ENCODE measurements around the gene SORCS2.

SORCS2 gene

GRCh38 chr4:7262134-7262533, 69.8 kb downstream of the SORCS2 start:
- peaks cover 15% of the 10 kb centered on the region; the same call in 1 of the 2 replicates for H3K9me3 ChIP-seq (ENCODE audit: insufficient read depth, low read length)
- no peaks in the 10 kb centered on the region for H3K36me3 ChIP-seq (ENCODE audit: insufficient read depth, insufficient read length, low read length)
- no peaks in the 10 kb centered on the region for H3K27me3 ChIP-seq (ENCODE audit: insufficient read depth, insufficient read length)
- no peak overlapping the region for H3K4me3 ChIP-seq (ENCODE audit: insufficient read length, low read depth)
- no peak for TF ChIP-seq YY1 (IDR thresholded peaks at IDR 0.05; ENCODE audit: insufficient read depth, insufficient read length)
- TF ChIP-seq ZNF274 (IDR thresholded peaks at IDR 0.05; ENCODE audit: low read depth, low read length), result no peak
- no peak for TF ChIP-seq SUZ12 (IDR thresholded peaks at IDR 0.05; ENCODE audit: extremely low read depth, insufficient read depth, insufficient read length)
- DNase-seq (ENCODE audit: low read depth, low spot score), result no peak
- H3K4me1 ChIP-seq (ENCODE audit: insufficient read depth, insufficient read length), result peaks cover 16% of the 10 kb centered on the region
- H3K9ac ChIP-seq (ENCODE audit: insufficient read length, low read depth), result no peak overlapping the region

GRCh38 chr4:7263166-7263565, 70.8 kb downstream of the SORCS2 start:
- TF ChIP-seq YY1 (IDR thresholded peaks at IDR 0.05; ENCODE audit: insufficient read depth, insufficient read length) (no peak), SUZ12 (IDR thresholded peaks at IDR 0.05; ENCODE audit: extremely low read depth, insufficient read depth, insufficient read length) (no peak), ZNF274 (IDR thresholded peaks at IDR 0.05; ENCODE audit: low read depth, low read length) (no peak)
- Histone ChIP-seq H3K9ac (ENCODE audit: insufficient read length, low read depth) (no peak overlapping the region), H3K9me3 (ENCODE audit: insufficient read depth, low read length) (peaks cover 15% of the 10 kb centered on the region; the same call in 1 of the 2 replicates), H3K4me3 (ENCODE audit: insufficient read length, low read depth) (no peak overlapping the region), H3K4me1 (ENCODE audit: insufficient read depth, insufficient read length) (peaks cover 16% of the 10 kb centered on the region), H3K36me3 (ENCODE audit: insufficient read depth, insufficient read length, low read length) (no peaks in the 10 kb centered on the region), H3K27me3 (ENCODE audit: insufficient read depth, insufficient read length) (no peaks in the 10 kb centered on the region)
- DNase-seq (ENCODE audit: low read depth, low spot score), result no peak

DNA sequence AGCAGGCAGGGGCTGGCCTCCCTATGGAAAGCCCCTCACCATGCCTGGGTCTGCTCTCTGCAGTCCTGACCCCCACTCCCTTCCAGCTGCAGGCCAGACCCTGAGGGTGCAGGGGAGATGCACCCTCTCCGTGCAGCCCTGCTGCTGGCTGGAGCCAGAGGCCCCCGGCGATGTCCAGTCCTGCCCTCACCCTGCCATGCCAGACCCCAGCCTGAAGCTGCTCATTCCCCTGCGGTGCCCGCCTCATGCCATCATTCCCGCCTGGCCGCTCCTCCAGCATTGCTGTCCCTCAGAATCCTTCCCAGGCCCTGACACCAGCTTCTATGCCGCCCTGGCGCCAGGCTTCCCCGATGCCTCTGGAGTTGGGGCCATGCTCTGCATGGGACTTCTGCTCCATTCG, 72.4 kb downstream of the SORCS2 start:
- H3K27me3 ChIP-seq (ENCODE audit: insufficient read depth, insufficient read length), result no peaks in the 10 kb centered on the region
- peaks cover 9% of the 10 kb centered on the region; the same call in 1 of the 2 replicates for H3K9me3 ChIP-seq (ENCODE audit: insufficient read depth, low read length)
- H3K36me3 ChIP-seq (ENCODE audit: insufficient read depth, insufficient read length, low read length), result no peaks in the 10 kb centered on the region
- no peak for DNase-seq (ENCODE audit: low read depth, low spot score)
- no peak overlapping the region for H3K4me3 ChIP-seq (ENCODE audit: insufficient read length, low read depth)
- H3K9ac ChIP-seq (ENCODE audit: insufficient read length, low read depth), result no peak overlapping the region
- TF ChIP-seq YY1 (IDR thresholded peaks at IDR 0.05; ENCODE audit: insufficient read depth, insufficient read length), result no peak
- TF ChIP-seq SUZ12 (IDR thresholded peaks at IDR 0.05; ENCODE audit: extremely low read depth, insufficient read depth, insufficient read length), result no peak
- TF ChIP-seq ZNF274 (IDR thresholded peaks at IDR 0.05; ENCODE audit: low read depth, low read length), result no peak
- H3K4me1 ChIP-seq (ENCODE audit: insufficient read depth, insufficient read length), result peaks cover 16% of the 10 kb centered on the region

DNA sequence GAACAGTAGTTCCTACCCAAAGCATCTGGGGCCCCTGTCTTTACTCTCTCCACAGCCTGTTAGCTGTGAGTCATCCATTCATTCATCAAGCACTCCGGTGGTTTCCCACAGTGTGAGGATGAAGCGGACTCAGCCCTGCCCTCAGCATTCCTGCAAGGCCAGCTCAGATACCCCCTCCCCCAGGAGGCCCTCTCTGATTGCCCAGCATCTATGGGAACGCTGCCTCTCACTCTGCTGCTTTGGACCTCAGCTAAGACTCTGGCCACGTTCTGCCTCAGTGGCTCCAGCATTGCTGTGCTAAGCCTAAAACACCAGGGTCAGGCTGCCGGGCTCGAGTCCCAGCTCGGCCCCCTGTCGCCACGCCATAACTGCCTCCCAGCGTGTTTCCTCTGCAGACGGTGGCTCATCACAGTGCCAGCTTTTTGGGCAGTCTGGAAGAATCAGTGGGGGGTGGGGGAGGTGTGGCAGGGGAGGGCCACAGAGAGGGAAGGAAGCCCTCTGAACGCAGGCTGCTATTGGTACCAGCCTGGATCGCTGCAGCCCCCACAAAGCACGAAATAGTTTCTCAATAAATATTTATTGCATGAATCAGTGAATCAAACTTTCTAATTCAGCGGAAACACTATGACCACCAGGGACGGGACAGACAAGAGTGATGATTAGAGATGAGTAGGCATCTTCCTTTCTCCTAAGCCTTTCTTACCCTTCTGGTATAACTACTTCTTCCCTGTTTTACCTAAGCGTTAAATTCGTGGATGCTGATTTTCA, 74.4 kb downstream of the SORCS2 start:
- Histone ChIP-seq H3K36me3 (ENCODE audit: insufficient read depth, insufficient read length, low read length) (no peaks in the 10 kb centered on the region), H3K4me1 (ENCODE audit: insufficient read depth, insufficient read length) (peaks cover 16% of the 10 kb centered on the region), H3K4me3 (ENCODE audit: insufficient read length, low read depth) (peak overlapping the region; percentile 6), H3K27me3 (ENCODE audit: insufficient read depth, insufficient read length) (no peaks in the 10 kb centered on the region), H3K9ac (ENCODE audit: insufficient read length, low read depth) (peak overlapping the region; percentile 25), H3K9me3 (ENCODE audit: insufficient read depth, low read length) (no peaks in the 10 kb centered on the region)
- DNase-seq (ENCODE audit: low read depth, low spot score), result peak; percentile 46
- TF ChIP-seq SUZ12 (IDR thresholded peaks at IDR 0.05; ENCODE audit: extremely low read depth, insufficient read depth, insufficient read length) (no peak), YY1 (IDR thresholded peaks at IDR 0.05; ENCODE audit: insufficient read depth, insufficient read length) (no peak), ZNF274 (IDR thresholded peaks at IDR 0.05; ENCODE audit: low read depth, low read length) (no peak)

- H3K9ac ChIP-seq (ENCODE audit: insufficient read length, low read depth), result no peak overlapping the region
- H3K4me3 ChIP-seq (ENCODE audit: insufficient read length, low read depth), result no peak overlapping the region
- H3K4me1 ChIP-seq (ENCODE audit: insufficient read depth, insufficient read length), result peaks cover 16% of the 10 kb centered on the region
- no peaks in the 10 kb centered on the region for H3K27me3 ChIP-seq (ENCODE audit: insufficient read depth, insufficient read length)
- no peaks in the 10 kb centered on the region for H3K36me3 ChIP-seq (ENCODE audit: insufficient read depth, insufficient read length, low read length)
- no peaks in the 10 kb centered on the region for H3K9me3 ChIP-seq (ENCODE audit: insufficient read depth, low read length)
- DNase-seq (ENCODE audit: low read depth, low spot score), result no peak
- TF ChIP-seq ZNF274 (IDR thresholded peaks at IDR 0.05; ENCODE audit: low read depth, low read length) (no peak), YY1 (IDR thresholded peaks at IDR 0.05; ENCODE audit: insufficient read depth, insufficient read length) (no peak), SUZ12 (IDR thresholded peaks at IDR 0.05; ENCODE audit: extremely low read depth, insufficient read depth, insufficient read length) (no peak)
Observed at GRCh38 chr4:7267829-7268228, 75.5 kb downstream of the SORCS2 start.

DNA sequence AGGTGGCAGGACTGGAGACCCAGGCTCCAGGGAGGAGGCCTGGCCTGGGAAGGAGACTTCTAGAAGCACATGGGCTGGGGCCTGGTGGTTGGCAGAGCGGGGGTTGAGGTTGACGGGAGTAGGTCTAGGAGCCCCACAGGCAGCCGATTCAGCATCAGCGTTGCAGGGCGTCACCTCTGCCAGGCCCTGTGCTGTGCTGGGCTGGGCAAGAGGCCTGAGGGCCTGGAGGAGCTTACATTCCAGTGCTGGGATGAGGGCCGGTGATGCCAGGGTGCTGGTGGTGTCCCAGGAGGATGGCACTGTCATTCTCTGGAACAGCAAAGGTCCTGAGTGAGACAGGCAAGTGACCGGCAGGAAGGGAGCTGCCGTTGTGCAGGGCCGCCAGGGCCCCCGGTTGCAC, 76.6 kb downstream of the SORCS2 start:
- no peak for DNase-seq (ENCODE audit: low read depth, low spot score)
- Histone ChIP-seq H3K4me3 (ENCODE audit: insufficient read length, low read depth) (no peak overlapping the region), H3K9me3 (ENCODE audit: insufficient read depth, low read length) (no peaks in the 10 kb centered on the region), H3K27me3 (ENCODE audit: insufficient read depth, insufficient read length) (no peaks in the 10 kb centered on the region), H3K4me1 (ENCODE audit: insufficient read depth, insufficient read length) (peaks cover 16% of the 10 kb centered on the region), H3K9ac (ENCODE audit: insufficient read length, low read depth) (no peak overlapping the region), H3K36me3 (ENCODE audit: insufficient read depth, insufficient read length, low read length) (no peaks in the 10 kb centered on the region)
- TF ChIP-seq YY1 (IDR thresholded peaks at IDR 0.05; ENCODE audit: insufficient read depth, insufficient read length), result no peak
- no peak for TF ChIP-seq SUZ12 (IDR thresholded peaks at IDR 0.05; ENCODE audit: extremely low read depth, insufficient read depth, insufficient read length)
- TF ChIP-seq ZNF274 (IDR thresholded peaks at IDR 0.05; ENCODE audit: low read depth, low read length), result no peak

DNA sequence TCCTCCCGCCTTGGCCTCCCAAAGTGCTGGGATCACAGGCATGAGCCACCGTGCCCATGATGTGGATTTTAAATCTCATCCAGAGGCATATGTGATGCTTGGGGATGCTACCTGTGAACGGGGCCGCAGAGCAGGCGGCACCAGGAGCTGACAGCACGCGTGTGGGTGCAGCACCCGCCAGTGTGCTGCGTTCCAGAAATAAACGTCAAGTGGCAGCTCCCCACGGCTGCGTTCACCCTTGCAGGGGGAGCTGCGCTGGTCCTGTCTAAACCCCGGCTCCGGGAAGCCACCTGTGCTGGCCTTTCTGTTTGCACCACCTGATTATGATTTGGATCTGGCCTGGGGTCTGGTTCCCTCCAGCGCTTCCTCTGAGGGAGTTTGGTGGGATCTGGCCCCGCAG, 77.8 kb downstream of the SORCS2 start:
- Histone ChIP-seq H3K4me3 (ENCODE audit: insufficient read length, low read depth) (no peak overlapping the region), H3K4me1 (ENCODE audit: insufficient read depth, insufficient read length) (peaks cover 16% of the 10 kb centered on the region), H3K9ac (ENCODE audit: insufficient read length, low read depth) (no peak overlapping the region), H3K9me3 (ENCODE audit: insufficient read depth, low read length) (no peaks in the 10 kb centered on the region), H3K36me3 (ENCODE audit: insufficient read depth, insufficient read length, low read length) (no peaks in the 10 kb centered on the region), H3K27me3 (ENCODE audit: insufficient read depth, insufficient read length) (no peaks in the 10 kb centered on the region)
- TF ChIP-seq YY1 (IDR thresholded peaks at IDR 0.05; ENCODE audit: insufficient read depth, insufficient read length) (no peak), ZNF274 (IDR thresholded peaks at IDR 0.05; ENCODE audit: low read depth, low read length) (no peak), SUZ12 (IDR thresholded peaks at IDR 0.05; ENCODE audit: extremely low read depth, insufficient read depth, insufficient read length) (no peak)
- DNase-seq (ENCODE audit: low read depth, low spot score), result no peak
